Esophagus muscularis mucosa (tissue), 3 donors: ENCODE data around the gene MBP.

Source experiments
- CTCF ChIP-seq, 3 experiments: fragments of 200-600 bp in 2 of 3; fragments of 450-650 bp in 1 of 3; sonication (generic) in 2 of 3; IDR thresholded peaks; one replicate each; pipeline ENCODE4 v1.5.1; 2017 to 2019; ENCODE audit warnings: antibody characterized with exemption in 3 of 3, mild to moderate bottlenecking in 2 of 3, moderate library complexity in 1 of 3
- POLR2A ChIP-seq: fragments of 450-650 bp; IDR thresholded peaks from one replicate; pipeline ENCODE4 v1.6.1; 2017; ENCODE audit warnings: antibody characterized with exemption, moderate library complexity, mild to moderate bottlenecking, low read depth
- POLR2AphosphoS5 ChIP-seq, 2 donors: sonication (generic); formaldehyde crosslinking; IDR thresholded peaks; one replicate each; pipeline ENCODE4 v1.6.1; 2017; ENCODE audit warnings: antibody characterized with exemption in 2 of 2

GRCh38 chr18:77111449-77111848, 21.1 kb downstream of the MBP start:
- TF ChIP-seq CTCF (IDR thresholded peaks at IDR 0.05) (no peak), POLR2AphosphoS5 (IDR thresholded peaks at IDR 0.05) (no peak), POLR2A (no peak)
